Stimulated activated CD4-positive, alpha-beta T cell treated with anti-CD3 and anti-CD28 coated beads, TNF-alpha, amount 100 ng/mL, for 48 hours (primary cell): Measurements from ENCODE around the gene EXOSC2.
A peak's percentile ranks its signal among the peaks of the same experiment; 100 is the strongest.

Experiments
- DNase-seq, 3 donors: peaks; one replicate each; pipeline ENCODE4 v3.0.0-alpha.2; 2020; ENCODE audit warnings: low read depth in 3 of 3

The EXOSC2 gene

GRCh38 chr9:130738281-130738680 lies 44.7 kb downstream of the EXOSC2 start:
- no peak for DNase-seq

GRCh38 chr9:130739081-130739480 lies 45.5 kb downstream of the EXOSC2 start:
- DNase-seq: no peak

- no peak for DNase-seq
Measured at GRCh38 chr9:130740218-130741023, 46.8 kb downstream of the EXOSC2 start.

- DNase-seq: no peak
Measured at GRCh38 chr9:130741024-130741305, 47.4 kb downstream of the EXOSC2 start.

GRCh38 chr9:130741831-130742449 lies 48.4 kb downstream of the EXOSC2 start:
- DNase-seq: peak in 2 of 3 donors; percentile 10 to 14

- no peak for DNase-seq
Measured at GRCh38 chr9:130743656-130744055, 50.1 kb downstream of the EXOSC2 start.

GRCh38 chr9:130745210-130745800 lies 51.7 kb downstream of the EXOSC2 start:
- no peak for DNase-seq

GRCh38 chr9:130745829-130746228 lies 52.2 kb downstream of the EXOSC2 start:
- no peak for DNase-seq

- no peak for DNase-seq
Measured at GRCh38 chr9:130746434-130747212, 53.0 kb downstream of the EXOSC2 start.

- no peak for DNase-seq
Measured at GRCh38 chr9:130751631-130752355, 58.2 kb downstream of the EXOSC2 start.
